ENCODE results near the gene PPP1R14B.
A peak's percentile ranks its signal among the peaks of the same experiment; 100 is the strongest.

PPP1R14B gene

DNA sequence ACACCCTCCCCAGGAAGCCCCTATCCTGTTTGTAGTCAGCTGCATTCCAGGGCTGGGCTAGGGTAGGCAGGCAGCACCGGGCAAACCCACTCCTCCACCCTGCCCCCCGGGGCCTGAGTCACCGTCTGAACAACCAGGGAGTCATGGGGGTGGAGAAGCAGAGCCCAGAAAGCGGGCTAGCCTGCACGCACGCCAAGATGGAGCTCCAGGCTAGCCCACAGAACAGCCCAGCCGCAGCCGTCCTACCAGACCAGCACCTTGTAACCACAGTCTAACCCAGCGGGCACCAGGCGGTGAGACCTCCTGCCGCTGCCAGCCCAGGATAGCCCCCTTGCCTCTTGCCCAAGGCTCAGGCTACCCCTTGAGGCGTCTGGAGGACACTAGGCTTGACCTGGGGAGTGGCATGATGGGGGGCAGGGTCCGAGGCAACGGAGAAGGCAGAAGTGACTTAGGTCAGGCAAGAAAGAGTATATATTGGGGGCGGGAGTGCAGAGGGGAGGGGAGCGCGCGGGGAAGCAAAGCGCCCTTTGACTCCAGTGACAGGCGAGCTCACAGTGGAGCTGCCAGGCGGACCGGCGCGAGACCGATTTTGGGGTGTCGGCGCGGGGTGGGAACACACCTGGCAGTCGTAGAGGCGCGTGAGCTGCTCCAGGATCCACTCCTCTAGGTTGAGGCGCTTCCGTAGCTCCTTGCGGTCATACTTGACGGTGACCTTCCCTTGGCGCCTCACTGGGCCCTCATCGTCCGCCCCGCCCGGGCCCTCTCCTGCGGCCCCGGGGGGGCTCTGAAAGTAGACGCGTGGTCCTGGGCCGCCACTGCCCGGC lies 734 bp downstream of the PPP1R14B start:
- no peak for DNase-seq (ENCODE audit: low read depth)

- no peak for DNase-seq (ENCODE audit: low read depth)
These were observed 1.3 kb downstream of the PPP1R14B start for GRCh38 chr11:64245401-64245796.

DNA sequence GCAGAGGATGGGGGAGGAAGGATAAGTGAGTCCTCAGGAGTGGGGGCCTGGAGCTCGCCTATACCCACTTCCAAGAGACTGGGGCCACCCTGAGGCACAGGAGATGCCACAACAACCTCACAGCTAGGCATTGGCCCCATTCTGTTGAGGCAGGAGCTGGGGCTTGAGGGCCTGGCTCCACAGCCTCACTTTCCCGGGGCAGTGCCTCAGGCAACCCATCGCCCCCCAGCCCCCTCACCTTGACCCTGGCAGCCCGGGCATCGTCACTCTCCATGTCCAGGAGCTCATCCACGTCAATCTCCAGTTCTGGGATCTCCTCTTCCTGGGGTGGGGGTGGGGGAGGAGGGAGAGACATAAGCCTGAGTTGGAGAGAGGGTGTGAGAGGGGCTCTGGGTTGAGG lies 1.8 kb downstream of the PPP1R14B start:
- no peak for DNase-seq (ENCODE audit: low read depth)

GRCh38 chr11:64244107-64244506 lies 2.6 kb downstream of the PPP1R14B start:
- DNase-seq (ENCODE audit: low read depth): no peak

- no peak for DNase-seq (ENCODE audit: low read depth)
These were observed 3.4 kb downstream of the PPP1R14B start for GRCh38 chr11:64243236-64243854.

DNA sequence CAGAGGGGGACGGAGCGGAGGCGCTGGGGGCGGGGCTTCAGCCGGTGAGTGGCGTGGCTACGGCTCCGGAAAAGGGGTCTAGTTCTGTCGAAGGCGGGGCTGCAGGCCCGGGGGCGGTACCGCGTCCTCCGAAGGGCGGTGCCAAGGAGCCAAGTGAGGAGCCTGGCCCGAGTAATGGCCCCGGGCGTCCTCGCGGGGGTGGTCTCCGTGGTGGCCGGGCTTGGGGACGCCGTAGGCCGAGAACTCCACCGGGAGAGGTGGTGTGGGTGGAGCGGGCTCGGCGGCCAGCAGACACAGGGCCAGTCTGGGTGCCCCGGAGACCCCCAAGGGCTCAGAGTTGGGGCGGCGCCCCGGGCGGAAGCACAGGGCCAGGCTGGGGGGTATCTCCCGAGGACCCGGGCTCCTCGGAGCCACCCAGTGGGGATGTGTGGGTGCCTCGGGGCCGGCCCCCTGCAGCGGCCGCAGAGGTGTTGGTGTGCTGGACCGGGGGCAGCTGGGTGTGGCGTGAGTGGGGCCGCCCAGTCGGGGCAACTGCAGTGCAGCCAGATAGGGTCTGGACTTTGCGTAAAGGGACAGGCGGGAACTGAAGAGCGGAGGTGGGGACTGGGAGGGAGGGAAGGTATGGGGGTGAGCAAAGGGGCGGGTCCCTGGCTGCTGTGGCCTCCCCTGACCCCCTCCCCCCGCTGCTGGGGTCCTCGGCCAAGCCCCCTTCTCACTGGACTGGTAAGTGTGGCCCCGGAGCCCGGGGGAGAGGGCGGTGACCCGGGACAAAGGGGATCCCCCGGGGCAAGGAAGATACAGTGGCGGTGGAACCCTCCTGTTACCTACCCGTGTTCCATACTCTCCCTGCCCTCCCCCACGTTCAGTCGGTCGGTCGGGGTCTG lies 5.0 kb downstream of the PPP1R14B start:
- no peak for DNase-seq (ENCODE audit: low read depth)

- DNase-seq (ENCODE audit: low read depth): peak; percentile 99
These were observed 5.6 kb downstream of the PPP1R14B start for GRCh38 chr11:64241241-64241490.

- DNase-seq (ENCODE audit: low read depth): peak; percentile 96
These were observed 6.1 kb downstream of the PPP1R14B start, which contains the start of gene FKBP2 for GRCh38 chr11:64240435-64241240. Gene FKBP2, plus strand, starts transcription at chr11:64241095. Its CDS starts 1,293 bp downstream, at chr11:64242388.

- DNase-seq (ENCODE audit: low read depth): no peak
These were observed 6.9 kb downstream of the PPP1R14B start for GRCh38 chr11:64239662-64240434.

DNA sequence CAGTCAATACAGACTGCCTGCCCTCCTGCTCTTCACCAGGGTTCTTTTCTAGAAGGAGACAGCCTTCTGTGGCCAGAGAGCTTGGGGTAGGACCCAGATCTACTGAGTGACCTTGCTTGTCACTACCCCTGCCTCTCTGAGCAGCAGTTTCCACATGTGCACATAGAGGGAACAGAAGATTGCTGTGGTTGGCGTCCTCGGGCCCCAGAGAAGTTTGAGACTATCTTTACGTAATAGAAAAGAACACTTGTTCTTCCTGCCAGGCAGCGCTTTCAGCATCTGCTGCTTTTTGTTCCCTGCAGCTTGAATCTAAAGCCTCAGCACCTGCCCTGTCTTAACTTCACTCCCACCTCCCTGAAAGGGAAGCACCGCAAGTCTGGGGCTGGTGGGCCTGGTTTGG lies 7.7 kb downstream of the PPP1R14B start:
- DNase-seq (ENCODE audit: low read depth): no peak

- no peak for DNase-seq (ENCODE audit: low read depth)
These were observed 8.7 kb downstream of the PPP1R14B start for GRCh38 chr11:64238076-64238475.

DNA sequence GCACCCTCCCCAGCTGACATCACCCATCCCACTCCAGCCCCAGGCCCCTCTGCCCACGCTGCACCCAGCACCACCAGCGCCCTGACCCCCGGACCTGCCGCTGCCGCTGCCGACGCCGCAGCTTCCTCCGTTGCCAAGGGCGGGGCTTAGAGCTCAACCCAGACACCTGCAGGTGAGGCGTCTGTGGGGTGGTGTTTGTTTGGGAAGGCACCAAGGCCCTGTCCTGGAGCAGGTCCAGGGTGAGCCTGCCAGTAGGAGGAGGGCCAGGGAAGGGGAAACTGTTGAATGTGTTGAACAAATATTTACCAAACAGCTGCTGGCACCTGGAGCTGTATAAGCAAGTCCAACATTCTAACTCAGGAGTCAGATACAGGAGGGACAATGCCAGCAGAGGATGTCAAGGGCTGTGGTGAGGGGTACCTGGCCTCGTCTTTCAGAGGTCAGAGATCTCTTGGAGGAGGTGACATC lies 9.2 kb downstream of the PPP1R14B start:
- DNase-seq (ENCODE audit: low read depth): no peak

DNA sequence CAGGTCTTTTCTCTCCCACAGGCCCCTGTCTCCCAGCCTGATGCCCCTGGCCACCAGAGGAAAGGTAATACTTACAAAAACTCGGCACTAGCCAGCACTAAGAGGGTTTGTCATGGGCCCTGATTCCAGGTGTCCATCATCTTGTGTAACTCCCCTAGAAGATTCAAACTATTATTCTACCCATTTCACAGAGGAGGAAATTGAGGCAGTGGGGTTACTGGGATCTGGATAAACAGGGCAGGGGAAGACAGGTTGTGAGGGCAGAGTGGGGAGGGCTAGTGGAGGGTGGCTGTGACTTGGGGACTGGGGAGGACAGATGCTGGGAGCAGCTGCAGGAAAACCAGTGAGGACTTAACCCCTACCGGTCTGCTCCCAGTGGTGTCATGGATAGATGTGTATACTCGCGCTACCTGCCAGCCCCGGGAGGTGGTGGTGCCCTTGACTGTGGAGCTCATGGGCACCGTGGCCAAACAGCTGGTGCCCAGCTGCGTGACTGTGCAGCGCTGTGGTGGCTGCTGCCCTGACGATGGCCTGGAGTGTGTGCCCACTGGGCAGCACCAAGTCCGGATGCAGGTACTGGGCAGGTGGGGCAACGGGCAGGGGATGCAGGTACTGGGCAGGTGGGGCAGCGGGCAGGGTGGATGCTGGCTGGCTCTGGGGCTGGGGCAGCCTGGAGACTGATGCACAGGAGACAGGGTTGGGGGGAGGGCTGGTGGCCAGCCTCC lies 11.1 kb downstream of the PPP1R14B start:
- DNase-seq (ENCODE audit: low read depth): no peak

GRCh38 chr11:64234647-64235379 lies 11.9 kb downstream of the PPP1R14B start:
- DNase-seq (ENCODE audit: low read depth): no peak

DNA sequence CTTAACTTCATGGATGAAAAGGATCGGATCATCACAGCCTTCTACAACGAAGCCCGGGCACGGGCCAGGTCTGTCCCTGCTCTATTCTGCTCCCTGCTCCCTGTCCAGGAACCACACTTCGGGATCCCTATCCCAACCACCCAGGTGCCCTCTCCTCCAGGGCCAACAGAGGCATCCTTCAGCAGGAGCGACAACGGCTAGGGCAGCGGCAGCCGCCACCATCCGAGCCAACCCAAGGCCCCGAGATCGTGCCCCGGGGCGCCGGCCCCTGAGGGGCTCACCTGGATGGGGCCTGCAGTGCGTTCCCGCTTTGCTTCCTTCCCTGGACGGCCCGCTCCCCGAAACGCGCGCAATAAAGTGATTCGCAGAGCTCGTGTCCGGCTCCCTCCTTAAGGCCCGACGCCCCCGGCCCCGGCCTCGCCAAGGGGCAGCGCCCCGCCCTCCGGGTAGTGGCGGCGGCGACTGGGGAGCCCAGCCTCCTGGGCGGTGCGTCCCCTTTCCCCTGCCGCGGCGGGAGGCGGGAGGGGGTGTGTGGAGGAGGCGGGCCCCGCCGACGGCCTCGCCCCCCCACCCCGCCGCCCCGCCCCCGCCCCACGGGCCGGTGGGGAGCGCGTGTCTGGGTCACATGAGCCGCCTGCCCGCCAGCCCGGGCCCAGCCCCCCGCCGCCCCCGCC lies 12.7 kb downstream of the PPP1R14B start, which contains the start of gene VEGFB:
VEGFB (plus strand) TSS at position 672 of the 674 bp plus-strand sequence. CDS start 250 bp downstream, outside the sequence.
- DNase-seq (ENCODE audit: low read depth): peak; percentile 52

- no peak for DNase-seq (ENCODE audit: low read depth)
These were observed 13.8 kb downstream of the PPP1R14B start for GRCh38 chr11:64232967-64233315.

- no peak for DNase-seq (ENCODE audit: low read depth)
These were observed 14.4 kb downstream of the PPP1R14B start for GRCh38 chr11:64232182-64232966.

DNA sequence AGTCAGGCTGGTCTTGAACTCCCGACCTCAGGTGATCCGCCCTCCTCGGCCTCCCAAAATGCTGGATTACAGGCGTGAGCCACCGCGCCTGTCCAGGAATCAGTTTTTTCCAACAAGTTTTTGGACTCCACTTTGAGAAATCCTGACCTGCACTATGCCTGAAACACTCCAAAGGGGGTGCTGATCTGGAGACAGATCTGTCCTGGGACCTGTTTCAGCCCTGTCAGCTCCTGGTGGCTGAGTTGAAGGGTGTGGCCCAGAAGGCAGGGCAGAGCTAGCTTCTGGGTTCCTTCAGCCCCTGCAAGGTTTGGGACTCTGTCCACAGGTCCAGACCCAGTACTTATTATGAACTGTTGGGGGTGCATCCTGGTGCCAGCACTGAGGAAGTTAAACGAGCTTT lies 15.2 kb downstream of the PPP1R14B start:
- no peak for DNase-seq (ENCODE audit: low read depth)

Data from stimulated activated CD8-positive, alpha-beta memory T cell treated with anti-CD3 and anti-CD28 coated beads, Interleukin-12 subunit alpha, Interleukin-12 subunit beta, amount 100 ng/mL, for 1 hour (primary cell).